DLD1 (cell line): ENCODE results near the gene SPESP1.

ENCODE experiments used
- in situ Hi-C: cut with HindIII; loops from 2 replicates; pipeline ENCODE4 v1.10.0; 2017; ENCODE audit warnings: low sequenced_read_pairs

SPESP1 gene

GRCh38 chr15:68990231-68990991 is 60.1 kb downstream of the SPESP1 start:
- in situ Hi-C loops: no loop called here

- in situ Hi-C loops: no loop called here
These were observed 60.7 kb downstream of the SPESP1 start for GRCh38 chr15:68990992-68991500.

GRCh38 chr15:68991723-68992122 is 61.4 kb downstream of the SPESP1 start:
- in situ Hi-C loops: no loop called here

GRCh38 chr15:68992696-68993095 is 62.4 kb downstream of the SPESP1 start:
- in situ Hi-C loops: no loop called here

- in situ Hi-C loops: no loop called here
These were observed 63.0 kb downstream of the SPESP1 start for GRCh38 chr15:68993276-68993675.

- in situ Hi-C loops: no loop called here
These were observed 63.8 kb downstream of the SPESP1 start for GRCh38 chr15:68994149-68994548.

- in situ Hi-C loops: no loop called here
These were observed 64.8 kb downstream of the SPESP1 start for GRCh38 chr15:68994981-68995761.
